Muscle layer of colon (tissue), 2 donors: ENCODE results near the gene MRPL37.

Experiments
- H3K27ac ChIP-seq: one replicate; pipeline ENCODE4 v1.7.0; 2013; ENCODE audit warnings: low read depth, mild to moderate bottlenecking, low read length, moderate library complexity
- H3K27me3 ChIP-seq, 2 donors: one replicate each; pipeline ENCODE4 v1.7.0; 2013; ENCODE audit warnings: low read length in 2 of 2, mild to moderate bottlenecking in 2 of 2; ENCODE audit not compliant: insufficient read depth in 2 of 2, control insufficient read depth in 1 of 2
- H3K36me3 ChIP-seq: one replicate; pipeline ENCODE4 v1.7.0; 2013; ENCODE audit warnings: mild to moderate bottlenecking, low read length; ENCODE audit not compliant: insufficient read depth
- H3K4me1 ChIP-seq: one replicate; pipeline ENCODE4 v1.7.0; 2013; ENCODE audit warnings: mild to moderate bottlenecking, low read length; ENCODE audit not compliant: insufficient read depth
- H3K4me3 ChIP-seq, 2 donors: one replicate each; pipeline ENCODE4 v1.7.0; 2013; ENCODE audit warnings: low read length in 2 of 2, low read depth in 1 of 2, mild to moderate bottlenecking in 1 of 2, moderate library complexity in 1 of 2
- H3K9ac ChIP-seq: one replicate; pipeline ENCODE4 v1.7.0; 2013; ENCODE audit warnings: low read length
- H3K9me3 ChIP-seq: one replicate; pipeline ENCODE4 v1.7.0; 2013; ENCODE audit warnings: mild to moderate bottlenecking, low read length
- donor health status: abdominal sarcoma.
- donor health status: Adenocarcinoma of cecum.

Gene MRPL37

GRCh38 chr1:54234284-54234683 is 34.3 kb downstream of the MRPL37 start:
- Histone ChIP-seq H3K9ac (no peak overlapping the region), H3K4me1 (peaks cover 4% of the 10 kb centered on the region), H3K27me3 (no peaks in the 10 kb centered on the region), H3K4me3 (no peak overlapping the region), H3K9me3 (no peaks in the 10 kb centered on the region), H3K36me3 (peaks cover 29% of the 10 kb centered on the region), H3K27ac (no peak overlapping the region)

DNA sequence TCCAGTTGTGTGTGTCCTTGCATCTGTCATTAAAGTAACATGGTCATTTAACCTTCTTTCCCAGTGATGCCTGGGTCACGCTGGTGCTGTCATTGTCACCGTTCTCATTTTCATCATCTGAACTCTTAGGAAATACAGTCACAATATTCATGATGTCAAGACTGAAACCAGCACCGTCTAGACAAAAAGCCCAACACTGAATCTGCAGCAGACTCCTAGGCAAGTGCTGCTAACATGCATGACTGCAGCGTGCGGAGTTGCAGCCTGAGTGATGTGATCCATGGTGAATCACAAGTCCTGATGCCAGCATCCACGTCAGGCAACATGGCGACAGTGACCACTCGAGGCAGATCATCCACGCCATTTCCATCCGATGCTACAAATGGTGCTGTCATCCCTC is 37.6 kb downstream of the MRPL37 start:
- peaks cover 52% of the 10 kb centered on the region for H3K36me3 ChIP-seq

GRCh38 chr1:54238353-54239034 is 38.5 kb downstream of the MRPL37 start:
- no peaks in the 10 kb centered on the region for H3K9me3 ChIP-seq
- H3K36me3 ChIP-seq = peaks cover 57% of the 10 kb centered on the region
- H3K4me3 ChIP-seq = no peak overlapping the region
- no peaks in the 10 kb centered on the region for H3K4me1 ChIP-seq
- H3K27me3 ChIP-seq = no peaks in the 10 kb centered on the region
- no peak overlapping the region for H3K9ac ChIP-seq
- H3K27ac ChIP-seq = no peak overlapping the region

More for the DNA sequence above, 37.6 kb downstream of the MRPL37 start:
- Histone ChIP-seq H3K9ac (no peak overlapping the region), H3K27ac (no peak overlapping the region), H3K4me1 (no peaks in the 10 kb centered on the region), H3K9me3 (no peaks in the 10 kb centered on the region), H3K4me3 (no peak overlapping the region), H3K27me3 (no peaks in the 10 kb centered on the region)

DNA sequence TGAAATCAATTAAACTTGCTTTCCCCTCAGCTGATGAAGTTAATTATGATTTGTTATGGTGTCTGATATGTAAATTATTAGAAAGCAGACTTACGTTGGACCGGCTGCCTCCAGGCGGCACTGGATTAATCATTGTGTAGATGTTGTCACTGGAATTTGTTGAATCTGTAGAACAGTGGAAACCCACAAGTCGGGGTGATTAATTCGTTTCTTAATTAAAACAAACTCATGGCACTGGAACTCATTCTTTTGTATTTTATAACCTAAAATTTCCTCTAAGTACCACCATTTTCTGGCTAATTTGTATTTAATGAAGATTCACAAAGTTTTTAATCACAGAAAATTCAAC is 39.0 kb downstream of the MRPL37 start:
- H3K27ac ChIP-seq = no peak overlapping the region
- peaks cover 57% of the 10 kb centered on the region for H3K36me3 ChIP-seq
- H3K9ac ChIP-seq = no peak overlapping the region
- H3K9me3 ChIP-seq = no peaks in the 10 kb centered on the region
- H3K4me3 ChIP-seq = no peak overlapping the region
- no peaks in the 10 kb centered on the region for H3K27me3 ChIP-seq
- no peaks in the 10 kb centered on the region for H3K4me1 ChIP-seq

- H3K27ac ChIP-seq = no peak overlapping the region
These were observed 39.7 kb downstream of the MRPL37 start for GRCh38 chr1:54239631-54240031.

GRCh38 chr1:54240741-54241335 is 40.9 kb downstream of the MRPL37 start:
- no peak overlapping the region for H3K9ac ChIP-seq
- H3K27me3 ChIP-seq = no peaks in the 10 kb centered on the region
- H3K27ac ChIP-seq = no peak overlapping the region
- H3K36me3 ChIP-seq = peaks cover 57% of the 10 kb centered on the region
- H3K4me3 ChIP-seq = no peak overlapping the region
- peaks cover 13% of the 10 kb centered on the region for H3K4me1 ChIP-seq
- H3K9me3 ChIP-seq = no peaks in the 10 kb centered on the region

More at GRCh38 chr1:54239631-54240031, 39.7 kb downstream of the MRPL37 start:
- Histone ChIP-seq H3K9ac (no peak overlapping the region), H3K4me1 (peaks cover 1% of the 10 kb centered on the region), H3K9me3 (no peaks in the 10 kb centered on the region), H3K4me3 (no peak overlapping the region), H3K27me3 (no peaks in the 10 kb centered on the region), H3K36me3 (peaks cover 57% of the 10 kb centered on the region)

GRCh38 chr1:54241364-54241763 is 41.4 kb downstream of the MRPL37 start:
- Histone ChIP-seq H3K4me3 (no peak overlapping the region), H3K9me3 (no peaks in the 10 kb centered on the region), H3K9ac (no peak overlapping the region), H3K27ac (no peak overlapping the region), H3K27me3 (no peaks in the 10 kb centered on the region), H3K36me3 (peaks cover 57% of the 10 kb centered on the region), H3K4me1 (peaks cover 17% of the 10 kb centered on the region)

DNA sequence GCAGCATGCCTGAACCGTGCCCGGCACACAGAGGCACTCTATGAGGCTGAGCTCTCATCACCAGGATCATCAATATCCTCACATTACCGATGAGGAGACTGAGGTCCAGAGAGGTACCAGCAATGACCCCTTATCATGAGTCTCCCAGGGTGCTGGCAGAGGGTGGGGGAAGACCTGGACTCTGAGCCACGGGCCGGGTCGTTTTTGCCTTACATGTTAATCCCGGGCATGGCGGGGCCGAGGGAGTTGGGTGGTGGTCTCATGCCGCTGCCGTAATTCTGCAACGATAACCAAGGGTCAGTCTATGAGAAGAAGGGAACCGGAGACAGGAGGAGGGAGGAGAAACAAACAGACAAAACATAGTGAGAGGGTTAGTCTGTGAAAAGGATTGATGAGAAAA is 43.1 kb downstream of the MRPL37 start:
- Histone ChIP-seq H3K9ac (no peak overlapping the region), H3K27me3 (no peaks in the 10 kb centered on the region), H3K9me3 (no peaks in the 10 kb centered on the region), H3K4me1 (peaks cover 17% of the 10 kb centered on the region), H3K36me3 (peaks cover 41% of the 10 kb centered on the region), H3K27ac (no peak overlapping the region), H3K4me3 (no peak overlapping the region)

DNA sequence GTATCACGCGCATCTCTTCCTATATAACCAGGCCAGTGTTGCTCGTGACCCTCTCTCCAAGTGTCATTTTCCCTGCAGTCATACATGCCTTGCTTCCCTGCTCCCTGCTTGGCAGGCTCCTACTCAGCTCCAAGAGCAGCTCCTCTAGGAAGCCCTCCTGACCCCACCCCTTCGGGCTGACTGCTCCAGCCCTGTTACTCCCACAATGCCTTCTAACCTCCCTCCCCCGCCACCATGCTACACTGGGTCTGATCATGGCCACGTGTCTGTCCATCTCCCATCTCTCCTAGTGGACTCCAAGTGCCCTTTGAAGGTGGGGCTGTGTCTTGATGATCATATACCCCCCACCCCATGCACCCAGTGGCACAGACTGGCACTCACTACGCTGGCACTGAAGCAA is 44.7 kb downstream of the MRPL37 start:
- Histone ChIP-seq H3K4me1 (peaks cover 17% of the 10 kb centered on the region), H3K4me3 (no peak overlapping the region), H3K27me3 (no peaks in the 10 kb centered on the region), H3K9me3 (no peaks in the 10 kb centered on the region), H3K27ac (no peak overlapping the region), H3K9ac (no peak overlapping the region), H3K36me3 (peaks cover 24% of the 10 kb centered on the region)

DNA sequence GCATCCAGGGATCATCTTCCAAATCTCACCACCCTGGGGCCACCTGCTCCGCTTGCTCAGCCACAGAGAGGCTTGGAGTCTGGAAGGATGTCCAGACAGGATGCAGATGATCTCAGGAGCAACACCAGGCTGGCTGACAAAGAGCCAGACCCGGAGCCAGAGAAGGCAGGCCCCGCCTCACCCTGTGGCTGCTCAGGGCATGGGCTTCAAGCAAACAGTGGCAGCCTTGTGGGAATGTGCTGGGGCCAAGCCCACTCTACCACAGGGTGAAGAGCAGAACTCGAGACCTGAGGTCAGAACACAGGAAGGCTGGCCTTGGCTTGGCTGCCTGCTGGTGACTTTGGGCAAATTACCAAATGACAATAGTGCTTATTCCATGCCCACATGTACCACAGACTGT is 45.5 kb downstream of the MRPL37 start:
- Histone ChIP-seq H3K36me3 (peaks cover 21% of the 10 kb centered on the region), H3K27ac (no peak overlapping the region), H3K4me3 (no peak overlapping the region), H3K9ac (no peak overlapping the region), H3K9me3 (no peaks in the 10 kb centered on the region), H3K27me3 (no peaks in the 10 kb centered on the region), H3K4me1 (peaks cover 17% of the 10 kb centered on the region)

- Histone ChIP-seq H3K27me3 (no peaks in the 10 kb centered on the region), H3K27ac (no peak overlapping the region), H3K9ac (no peak overlapping the region), H3K4me1 (peaks cover 17% of the 10 kb centered on the region), H3K9me3 (no peaks in the 10 kb centered on the region), H3K36me3 (peaks cover 14% of the 10 kb centered on the region), H3K4me3 (no peak overlapping the region)
These were observed 46.3 kb downstream of the MRPL37 start for GRCh38 chr1:54246116-54246721.
